ENCODE data around the gene OR8D2. TPM values are rescaled to one million over a fixed set of nuclear protein-coding genes. Genes with fewer than 3 reads are reported as not detected.

Gene OR8D2
- total and polyA plus RNA-seq, 10 of the 15 experiments (the other 5 are each of a cell fraction or from before 2014, with no cell fraction given), result not detected

DNA sequence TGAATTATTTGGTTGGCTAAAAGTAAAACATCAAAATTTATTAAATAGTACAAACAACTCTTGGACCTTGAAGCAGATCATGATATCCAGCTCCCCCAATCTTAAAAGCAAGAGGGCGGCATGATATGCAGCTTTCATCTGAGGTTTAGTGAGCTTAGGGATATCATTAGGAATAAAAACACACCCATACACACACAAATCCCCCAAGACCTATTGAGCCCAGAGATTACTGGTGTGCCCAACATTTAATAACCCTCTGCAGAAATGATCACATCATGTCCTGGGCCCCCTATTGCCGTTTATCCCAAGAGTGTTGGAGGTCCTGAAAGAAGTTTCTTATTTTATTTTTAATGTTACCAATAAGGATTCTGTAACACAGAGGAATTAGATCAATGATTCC, 6.1 kb downstream of the OR8D2 start, which contains the start of gene OR8D1:
OR8D1 (minus strand) TSS at position 101 of the 400 bp plus-strand sequence. CDS start 3,183 bp downstream, outside the sequence.
- WGBS (ENCODE audit: insufficient coverage, insufficient replicate concordance, low lambda C conversion rate, missing lambda C conversion rate), result 0% methylated on average over 2 of the region's 2 CpGs
- no peak within 1 kb of the TSS for H3K9ac ChIP-seq (ENCODE audit: control insufficient read depth, insufficient read depth, low read length)
- H3K79me2 ChIP-seq (ENCODE audit: control insufficient read depth, insufficient read depth, low read length), result no peaks in the 10 kb centered on the region
- TF ChIP-seq FOXM1 (IDR thresholded peaks at IDR 0.05; ENCODE audit: low read depth, low read length) (no peak), CEBPZ (IDR thresholded peaks at IDR 0.05; ENCODE audit: low read depth, low read length) (no peak), HDAC2 (IDR thresholded peaks at IDR 0.05) (no peak), SIN3A (IDR thresholded peaks at IDR 0.05; ENCODE audit: low read depth, low read length) (no peak), ZBTB4 (CRISPR knock-in tag; IDR thresholded peaks at IDR 0.05) (no peak)
- no peaks in the 10 kb centered on the region for H3K27me3 ChIP-seq (replicated peaks in 1 of 2; ENCODE audit: control insufficient read depth in 2 of 2, insufficient read depth in 2 of 2, low read length in 1 of 2)
- H3K9me3 ChIP-seq (replicated peaks; ENCODE audit: control insufficient read depth, insufficient read depth, low read length), result no peaks in the 10 kb centered on the region
- no peak for DNase-seq (ENCODE audit: low read depth, low spot score)
- intact Hi-C loops (cut with micrococcal nuclease; ENCODE audit: unreplicated experiment) (no loop called here), in situ Hi-C loops (cut with MboI) (no loop called here)
- no peaks in the 10 kb centered on the region for H3K4me1 ChIP-seq (ENCODE audit: control insufficient read depth, insufficient read depth, low read length)
- RAD21 ChIA-PET (ENCODE audit: unreplicated experiment), result no interaction called here
- POLR2A ChIA-PET, result no interaction called here
- no peak within 1 kb of the TSS for H3K4me2 ChIP-seq (ENCODE audit: control insufficient read depth, insufficient read depth)
- H3K27ac ChIP-seq (ENCODE audit: control insufficient read depth, insufficient read depth), result no peak within 1 kb of the TSS
- CTCF ChIA-PET, result no interaction called here
- FAIRE-seq, result no peak
- no peak within 1 kb of the TSS for H2AFZ ChIP-seq (ENCODE audit: control insufficient read depth, low read depth, low read length)
- ATAC-seq, result no peak
- no TSS peak for BruUV-seq (replicated peaks)
- SMC1A ChIA-PET (ENCODE audit: uncharacterized antibody, unreplicated experiment), result no interaction called here
- H4K20me1 ChIP-seq (ENCODE audit: control insufficient read depth, insufficient read depth), result no peaks in the 10 kb centered on the region
- no peak within 1 kb of the TSS for H3K4me3 ChIP-seq
- H3K36me3 ChIP-seq (ENCODE audit: control insufficient read depth in 2 of 2, insufficient read depth in 2 of 2, low read length in 1 of 2), result no peaks in the 10 kb centered on the region

Data from GM12878 (cell line).